Effector memory CD4-positive, alpha-beta T cell (primary cell): ENCODE data around the gene CAMK1G.

Experiments
- DNase-seq, 3 donors: peaks; one replicate each; pipeline ENCODE4 v3.0.0-alpha.2; 2020
- H3K27ac ChIP-seq: 2 replicates; pipeline ENCODE4 v1.7.0; 2013; ENCODE audit warnings: mild to moderate bottlenecking, low read length, moderate library complexity; ENCODE audit not compliant: insufficient read depth, poor library complexity, severe bottlenecking
- H3K27me3 ChIP-seq: replicated peaks from 2 replicates; pipeline ENCODE4 v1.7.0; 2013; ENCODE audit warnings: mild to moderate bottlenecking, low read length; ENCODE audit not compliant: insufficient read depth, control insufficient read depth, poor library complexity, severe bottlenecking
- H3K36me3 ChIP-seq: 2 replicates; pipeline ENCODE4 v1.7.0; 2013; ENCODE audit warnings: mild to moderate bottlenecking, low read length, moderate library complexity; ENCODE audit not compliant: control insufficient read depth, insufficient read depth
- H3K4me1 ChIP-seq: 2 replicates; pipeline ENCODE4 v1.7.0; 2013; ENCODE audit warnings: low read length, mild to moderate bottlenecking; ENCODE audit not compliant: control insufficient read depth, insufficient read depth, poor library complexity, severe bottlenecking
- H3K4me3 ChIP-seq: 2 replicates; pipeline ENCODE4 v1.7.0; 2013; ENCODE audit warnings: low read length, low read depth, mild to moderate bottlenecking; ENCODE audit not compliant: insufficient read depth, poor library complexity, severe bottlenecking
- H3K9me3 ChIP-seq: 2 replicates; pipeline ENCODE4 v1.7.0; 2013; ENCODE audit warnings: mild to moderate bottlenecking, low read length, moderate library complexity; ENCODE audit not compliant: control insufficient read depth

The CAMK1G gene

GRCh38 chr1:209549443-209550205, 33.9 kb upstream of the CAMK1G start:
- no peaks in the 10 kb centered on the region for H3K9me3 ChIP-seq
- DNase-seq: no peak

GRCh38 chr1:209550519-209550918, 33.0 kb upstream of the CAMK1G start:
- Histone ChIP-seq H3K27me3 (no peaks in the 10 kb centered on the region), H3K4me3 (no peak overlapping the region), H3K36me3 (no peaks in the 10 kb centered on the region), H3K9me3 (no peaks in the 10 kb centered on the region), H3K4me1 (no peaks in the 10 kb centered on the region), H3K27ac (no peak overlapping the region)
- DNase-seq: no peak

More at GRCh38 chr1:209549443-209550205, 33.9 kb upstream of the CAMK1G start:
- H3K36me3 ChIP-seq: no peaks in the 10 kb centered on the region
- no peak overlapping the region for H3K4me3 ChIP-seq
- H3K27me3 ChIP-seq: no peaks in the 10 kb centered on the region
- no peak overlapping the region for H3K27ac ChIP-seq
- H3K4me1 ChIP-seq: no peaks in the 10 kb centered on the region

DNA sequence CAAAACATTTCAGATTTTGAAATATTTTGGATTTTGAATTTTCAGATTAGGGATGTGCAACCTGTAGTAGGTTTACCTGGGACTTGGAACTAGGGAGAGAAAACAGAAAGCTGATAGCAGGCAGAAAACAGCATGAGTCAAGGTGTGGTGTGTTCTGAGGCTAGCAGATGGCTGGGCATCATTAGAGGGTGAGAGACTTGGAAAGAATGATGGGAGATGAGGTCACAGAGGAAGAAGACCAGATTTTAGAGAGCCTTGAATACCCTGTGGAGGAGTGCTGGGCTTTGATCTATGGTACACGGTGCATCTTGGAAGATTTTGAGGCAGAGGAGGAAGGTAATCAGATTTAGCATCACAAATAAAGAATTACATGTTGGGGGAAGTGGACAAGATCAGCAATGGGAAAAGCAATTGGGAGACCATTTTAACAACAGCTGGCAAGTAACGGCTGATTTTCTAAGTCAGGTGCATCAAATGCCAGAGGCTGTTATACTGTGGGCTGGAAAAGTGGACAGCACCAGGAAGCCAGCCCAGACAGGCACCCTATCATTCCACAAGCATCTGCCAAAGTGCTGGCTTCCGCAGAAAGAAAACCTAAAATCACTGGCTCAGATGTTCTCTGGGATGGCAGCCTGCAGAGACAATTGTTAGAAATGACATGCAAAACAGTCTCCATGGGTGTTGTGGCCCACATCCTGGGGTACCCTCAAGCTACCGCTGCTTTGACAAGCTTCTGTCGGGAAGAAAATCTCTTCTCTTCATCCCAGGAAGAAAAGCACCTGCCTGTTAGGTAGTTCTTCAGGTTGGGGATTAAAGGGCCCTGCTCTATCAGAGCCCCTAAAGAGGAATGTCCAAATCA, 30.9 kb upstream of the CAMK1G start:
- Histone ChIP-seq H3K27ac (no peak overlapping the region), H3K36me3 (no peaks in the 10 kb centered on the region), H3K4me1 (no peaks in the 10 kb centered on the region), H3K4me3 (no peak overlapping the region), H3K9me3 (no peaks in the 10 kb centered on the region), H3K27me3 (no peaks in the 10 kb centered on the region)
- no peak for DNase-seq

- H3K36me3 ChIP-seq: no peaks in the 10 kb centered on the region
- no peaks in the 10 kb centered on the region for H3K4me1 ChIP-seq
- no peaks in the 10 kb centered on the region for H3K9me3 ChIP-seq
- H3K27me3 ChIP-seq: no peaks in the 10 kb centered on the region
- no peak for DNase-seq
- no peak overlapping the region for H3K27ac ChIP-seq
- no peak overlapping the region for H3K4me3 ChIP-seq
Observed at GRCh38 chr1:209554761-209555611, 28.5 kb upstream of the CAMK1G start.

- H3K4me1 ChIP-seq: no peaks in the 10 kb centered on the region
- no peaks in the 10 kb centered on the region for H3K36me3 ChIP-seq
- no peaks in the 10 kb centered on the region for H3K9me3 ChIP-seq
- DNase-seq: no peak
- no peaks in the 10 kb centered on the region for H3K27me3 ChIP-seq
- no peak overlapping the region for H3K4me3 ChIP-seq
- H3K27ac ChIP-seq: no peak overlapping the region
Observed at GRCh38 chr1:209556162-209556690, 27.3 kb upstream of the CAMK1G start.

DNA sequence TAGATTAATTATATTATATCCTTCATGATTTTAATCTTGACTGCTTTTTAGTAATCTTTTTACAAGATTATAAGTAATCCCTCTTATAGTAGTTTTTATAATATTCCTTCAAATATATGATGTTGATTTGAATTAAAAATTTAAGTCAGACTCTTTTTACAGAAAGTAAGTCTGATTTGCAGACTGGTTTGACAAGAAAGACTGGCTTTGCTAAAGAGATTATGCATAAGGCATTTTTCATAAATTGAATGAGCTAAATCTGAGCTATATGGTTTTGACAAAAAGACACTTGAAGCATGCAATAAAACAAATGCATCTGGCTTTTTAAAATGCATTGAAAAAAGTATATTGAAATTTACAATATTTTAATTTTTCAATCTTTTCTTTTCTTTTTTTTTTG, 26.3 kb upstream of the CAMK1G start:
- Histone ChIP-seq H3K9me3 (no peaks in the 10 kb centered on the region), H3K4me3 (no peak overlapping the region), H3K36me3 (no peaks in the 10 kb centered on the region), H3K27me3 (no peaks in the 10 kb centered on the region), H3K27ac (no peak overlapping the region), H3K4me1 (no peaks in the 10 kb centered on the region)
- DNase-seq: no peak

- Histone ChIP-seq H3K36me3 (no peaks in the 10 kb centered on the region), H3K4me1 (no peaks in the 10 kb centered on the region), H3K27ac (no peak overlapping the region), H3K9me3 (no peaks in the 10 kb centered on the region), H3K27me3 (no peaks in the 10 kb centered on the region), H3K4me3 (no peak overlapping the region)
- no peak for DNase-seq
Observed at GRCh38 chr1:209560529-209560928, 23.0 kb upstream of the CAMK1G start.

GRCh38 chr1:209560952-209561351, 22.6 kb upstream of the CAMK1G start:
- DNase-seq: no peak
- Histone ChIP-seq H3K27ac (no peak overlapping the region), H3K27me3 (no peaks in the 10 kb centered on the region), H3K4me1 (no peaks in the 10 kb centered on the region), H3K9me3 (no peaks in the 10 kb centered on the region), H3K4me3 (no peak overlapping the region), H3K36me3 (no peaks in the 10 kb centered on the region)

DNA sequence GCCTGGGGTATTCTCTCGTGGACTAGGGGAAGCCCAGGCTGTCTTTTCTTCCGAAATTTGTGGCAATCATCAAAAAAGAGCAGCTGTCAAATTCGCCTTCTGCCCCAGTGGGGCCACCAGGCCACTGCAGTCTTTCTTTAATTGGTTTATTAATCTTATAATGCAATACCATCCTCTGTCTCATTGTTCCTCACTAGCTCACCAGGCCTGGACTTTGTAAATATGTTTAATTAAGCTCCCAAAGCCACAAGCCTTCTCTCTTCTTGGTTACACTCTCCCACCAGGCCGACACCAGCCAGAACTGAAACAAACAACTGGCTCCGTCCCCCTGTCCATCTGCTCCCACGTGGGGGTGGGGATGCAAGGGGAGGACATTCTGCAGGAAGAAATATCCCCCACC, 22.0 kb upstream of the CAMK1G start:
- H3K27me3 ChIP-seq: no peaks in the 10 kb centered on the region
- no peaks in the 10 kb centered on the region for H3K4me1 ChIP-seq
- no peaks in the 10 kb centered on the region for H3K36me3 ChIP-seq
- no peak overlapping the region for H3K4me3 ChIP-seq
- H3K9me3 ChIP-seq: no peaks in the 10 kb centered on the region
- H3K27ac ChIP-seq: no peak overlapping the region
- no peak for DNase-seq
